Spinal cord (tissue), 10 donors: Measurements from ENCODE around the gene LAG3. TPM values are rescaled to one million over a fixed set of nuclear protein-coding genes. Genes with fewer than 3 reads are reported as not detected.

Source experiments
- DNase-seq, 6 donors: peaks; one replicate each; pipeline versions ENCODE4 v3.0.0 to v3.0.0-alpha.2; 2013 to 2015; ENCODE audit warnings: low spot score in 6 of 6, low read depth in 4 of 6
- H3K27ac ChIP-seq: one replicate; pipeline ENCODE4 v1.5.1; 2013; ENCODE audit warnings: low read depth, low read length, control low read depth
- H3K27me3 ChIP-seq: one replicate; pipeline ENCODE4 v1.6.1; 2013; ENCODE audit warnings: low read length; ENCODE audit not compliant: control insufficient read depth, insufficient read depth
- H3K36me3 ChIP-seq: one replicate; pipeline ENCODE4 v1.6.1; 2013; ENCODE audit warnings: low read length; ENCODE audit not compliant: control insufficient read depth, insufficient read depth
- H3K4me1 ChIP-seq: one replicate; pipeline ENCODE4 v1.6.1; 2013; ENCODE audit warnings: low read length; ENCODE audit not compliant: control insufficient read depth, insufficient read depth
- H3K4me3 ChIP-seq: one replicate; pipeline ENCODE4 v1.5.1; 2013; ENCODE audit warnings: low read depth, low read length, control low read depth
- H3K9me3 ChIP-seq: one replicate; pipeline ENCODE4 v1.6.1; 2013; ENCODE audit warnings: low read length; ENCODE audit not compliant: control insufficient read depth, insufficient read depth
- WGBS: methylation state at CpG from one replicate; pipeline ENCODE4 v1.1.5; 2013; ENCODE audit warnings: missing lambda C conversion rate; ENCODE audit not compliant: insufficient coverage; 5-methylcytosine and 5-hydroxymethylcytosine counted together
- polyA plus RNA-seq, 2 donors: library from polyadenylated mRNA; unstranded; fragments of 120-200 nt; gene quantifications; one replicate each; pipeline ENCODE4 v1.2.1, GENCODE V29; 2013; ENCODE audit not compliant: insufficient read length in 2 of 2
- total RNA-seq, 2 donors: library from RNA; depleted of rRNA in 1 of 2; stranded (reverse); fragments of 120-200 nt in 1 of 2; fragments of >200 nt in 1 of 2; gene quantifications; one replicate each; pipeline versions ENCODE4 v1.2.3 to v1.2.4, GENCODE V29; 2013 to 2014
- donor health status: healthy.

The LAG3 gene
- total and polyA plus RNA-seq, 4 donors = 0.33 to 1.6 (median 0.93) TPM; not detected in 1

GRCh38 chr12:6770094-6770493 lies 2.2 kb upstream of the LAG3 start:
- DNase-seq = no peak
- H3K9me3 ChIP-seq = no peaks in the 10 kb centered on the region
- no peak overlapping the region for H3K4me3 ChIP-seq
- H3K36me3 ChIP-seq = peaks cover 55% of the 10 kb centered on the region
- WGBS = 74% methylated on average over 6 of the region's 12 CpGs
- peaks cover 53% of the 10 kb centered on the region for H3K4me1 ChIP-seq
- no peak overlapping the region for H3K27ac ChIP-seq
- H3K27me3 ChIP-seq = no peaks in the 10 kb centered on the region

GRCh38 chr12:6770600-6770999 lies 1.7 kb upstream of the LAG3 start:
- no peak overlapping the region for H3K4me3 ChIP-seq
- peaks cover 60% of the 10 kb centered on the region for H3K36me3 ChIP-seq
- no peaks in the 10 kb centered on the region for H3K27me3 ChIP-seq
- peaks cover 48% of the 10 kb centered on the region for H3K4me1 ChIP-seq
- DNase-seq = no peak
- H3K27ac ChIP-seq = no peak overlapping the region
- H3K9me3 ChIP-seq = no peaks in the 10 kb centered on the region
- 36% methylated on average over 1 of the region's 10 CpGs for WGBS

GRCh38 chr12:6771091-6771495 lies 1.2 kb upstream of the LAG3 start:
- Histone ChIP-seq H3K27ac (no peak overlapping the region), H3K36me3 (peaks cover 60% of the 10 kb centered on the region), H3K9me3 (no peaks in the 10 kb centered on the region), H3K4me3 (no peak overlapping the region), H3K27me3 (no peaks in the 10 kb centered on the region), H3K4me1 (peaks cover 43% of the 10 kb centered on the region)
- no peak for DNase-seq
- WGBS = 100% methylated on average over 4 of the region's 4 CpGs

- Histone ChIP-seq H3K36me3 (peaks cover 60% of the 10 kb centered on the region), H3K4me1 (peaks cover 43% of the 10 kb centered on the region), H3K27me3 (no peaks in the 10 kb centered on the region), H3K9me3 (no peaks in the 10 kb centered on the region), H3K27ac (no peak overlapping the region), H3K4me3 (no peak overlapping the region)
- 69% methylated on average over 4 of the region's 12 CpGs for WGBS
- no peak for DNase-seq
These were observed 600 bp upstream of the LAG3 start for GRCh38 chr12:6771509-6772330.

GRCh38 chr12:6772726-6773589 lies 638 bp downstream of the LAG3 start:
- DNase-seq = no peak

GRCh38 chr12:6773590-6774351 lies 1.5 kb downstream of the LAG3 start:
- H3K4me3 ChIP-seq = no peak overlapping the region
- DNase-seq = no peak
- no peaks in the 10 kb centered on the region for H3K9me3 ChIP-seq
- 16% methylated on average over 36 of the region's 60 CpGs for WGBS
- H3K27ac ChIP-seq = no peak overlapping the region
- peaks cover 62% of the 10 kb centered on the region for H3K36me3 ChIP-seq
- no peaks in the 10 kb centered on the region for H3K27me3 ChIP-seq
- peaks cover 44% of the 10 kb centered on the region for H3K4me1 ChIP-seq

More at GRCh38 chr12:6772726-6773589, 638 bp downstream of the LAG3 start:
- 61% methylated on average over 15 of the region's 21 CpGs for WGBS
- no peaks in the 10 kb centered on the region for H3K9me3 ChIP-seq
- H3K27ac ChIP-seq = no peak overlapping the region
- no peaks in the 10 kb centered on the region for H3K27me3 ChIP-seq
- H3K4me3 ChIP-seq = no peak overlapping the region
- peaks cover 44% of the 10 kb centered on the region for H3K4me1 ChIP-seq
- H3K36me3 ChIP-seq = peaks cover 62% of the 10 kb centered on the region

- 93% methylated on average over 14 of the region's 15 CpGs for WGBS
- no peak for DNase-seq
- H3K4me3 ChIP-seq = no peak overlapping the region
- peaks cover 54% of the 10 kb centered on the region for H3K36me3 ChIP-seq
- H3K4me1 ChIP-seq = peaks cover 44% of the 10 kb centered on the region
- H3K27ac ChIP-seq = no peak overlapping the region
- no peaks in the 10 kb centered on the region for H3K27me3 ChIP-seq
- no peaks in the 10 kb centered on the region for H3K9me3 ChIP-seq
These were observed 2.3 kb downstream of the LAG3 start for GRCh38 chr12:6774499-6775062.

- Histone ChIP-seq H3K27ac (no peak overlapping the region), H3K4me1 (peaks cover 41% of the 10 kb centered on the region), H3K9me3 (no peaks in the 10 kb centered on the region), H3K4me3 (no peak overlapping the region), H3K27me3 (no peaks in the 10 kb centered on the region), H3K36me3 (peaks cover 45% of the 10 kb centered on the region)
- WGBS = 83% methylated on average over 8 of the region's 16 CpGs
- DNase-seq = no peak
These were observed 3.2 kb downstream of the LAG3 start for GRCh38 chr12:6775185-6776174.
